Activated CD4-positive, alpha-beta T cell treated with anti-CD3 and anti-CD28 coated beads, Interleukin-2, amount 50 U/mL, for 24 hours (primary cell): Measurements from ENCODE around the gene PFDN6.
"Not testable (repeated sequence)": the region's sequence is repeated elsewhere in the genome, so short reads cannot be mapped to it uniquely, and the experiment has no call there.

ENCODE experiments used
- DNase-seq, 2 donors: peaks; one replicate each; pipeline ENCODE4 v3.0.0-alpha.2; 2020; ENCODE audit warnings: low read depth in 1 of 2, low spot score in 1 of 2

PFDN6 gene

GRCh38 chr6:33288921-33289783 lies at the start of gene PFDN6, which contains the start of gene WDR46:
Gene PFDN6 (plus strand): TSS chr6:33289601. CDS start chr6:33289857, 256 bp downstream.
Gene WDR46 (minus strand): TSS chr6:33289239. CDS start chr6:33289170, 69 bp downstream.
- DNase-seq = peak; percentile 62 to 75

GRCh38 chr6:33241968-33242367 lies 47.4 kb upstream of the PFDN6 start:
- DNase-seq = no peak

- DNase-seq = no peak
Observed at GRCh38 chr6:33243476-33243875, 45.9 kb upstream of the PFDN6 start.

GRCh38 chr6:33247977-33248642 lies 41.3 kb upstream of the PFDN6 start:
- DNase-seq = peak; percentile 89 to 90

- DNase-seq = no peak
Observed at GRCh38 chr6:33248643-33248931, 40.8 kb upstream of the PFDN6 start.

- DNase-seq = peak; percentile 87 to 95
Observed at GRCh38 chr6:33248932-33249731, 40.3 kb upstream of the PFDN6 start.

GRCh38 chr6:33249732-33250630 lies 39.4 kb upstream of the PFDN6 start:
- DNase-seq = no peak

GRCh38 chr6:33250731-33251130 lies 38.7 kb upstream of the PFDN6 start:
- no peak for DNase-seq

- DNase-seq = no peak
Observed at GRCh38 chr6:33251395-33252012, 37.9 kb upstream of the PFDN6 start.

- DNase-seq = no peak
Observed at GRCh38 chr6:33252759-33253158, 36.6 kb upstream of the PFDN6 start.

- no peak for DNase-seq
Observed at GRCh38 chr6:33254591-33254990, 34.8 kb upstream of the PFDN6 start.

- DNase-seq = no peak
Observed at GRCh38 chr6:33259032-33259431, 30.4 kb upstream of the PFDN6 start.

GRCh38 chr6:33262490-33262889 lies 26.9 kb upstream of the PFDN6 start:
- not testable (repeated sequence) for DNase-seq

- no peak for DNase-seq
Observed at GRCh38 chr6:33264015-33264414, 25.4 kb upstream of the PFDN6 start.

GRCh38 chr6:33271117-33271467 lies 18.3 kb upstream of the PFDN6 start:
- DNase-seq = no peak

GRCh38 chr6:33271468-33272274 lies 17.7 kb upstream of the PFDN6 start, which contains the start of the genes RPS18 and VPS52:
Gene RPS18 (plus strand): TSS chr6:33272075. CDS start chr6:33272120, 45 bp downstream.
Gene VPS52 (minus strand): TSS chr6:33271876. CDS start chr6:33271675, 201 bp downstream.
- peak; percentile 81 to 95 for DNase-seq

GRCh38 chr6:33272275-33273128 lies 16.9 kb upstream of the PFDN6 start:
- no peak for DNase-seq
